WTC11 (cell line): ENCODE data around the gene SHKBP1. TPM values are rescaled to one million over a fixed set of nuclear protein-coding genes. Genes with fewer than 3 reads are reported as not detected.

Experiments used
- ATAC-seq: fragments of 200-7000 bp; cut with Tn5 transposase; 2 replicates; pipeline ENCODE4 v1.10.0; 2021; ENCODE audit warnings: mild to moderate bottlenecking, moderate library complexity
- CTCF ChIA-PET: fragments of 300-600 bp; sonication (Branson Sonifier 250); formaldehyde crosslinking; loops from one replicate; lab custom pipeline; 2021; ENCODE audit warnings: antibody characterized with exemption; lab: Charles Lee
- POLR2A ChIA-PET: fragments of 350-600 bp; sonication (Branson Sonifier 250); formaldehyde crosslinking; loops from one replicate; lab custom pipeline; 2021; ENCODE audit warnings: antibody characterized with exemption; lab: Charles Lee
- DNase-seq: peaks from one replicate; pipeline ENCODE4 v3.0.0; 2021; ENCODE audit warnings: low spot score
- H3K27ac Mint-ChIP-seq: 2 replicates; pipeline ENCODE4 v1.8.0; 2021; ENCODE audit warnings: mixed read lengths
- H3K27me3 Mint-ChIP-seq: 2 replicates; pipeline ENCODE4 v1.8.0; 2021; ENCODE audit warnings: low read depth, mild to moderate bottlenecking, moderate library complexity, mixed read lengths
- H3K36me3 Mint-ChIP-seq: 2 replicates; pipeline ENCODE4 v1.8.0; 2021; ENCODE audit warnings: mixed read lengths
- H3K4me1 Mint-ChIP-seq: 2 replicates; pipeline ENCODE4 v1.8.0; 2022; ENCODE audit warnings: mixed read lengths
- H3K4me3 Mint-ChIP-seq: 2 replicates; pipeline ENCODE4 v1.8.0; 2021; ENCODE audit warnings: mild to moderate bottlenecking, moderate library complexity, mixed read lengths
- H3K9me3 Mint-ChIP-seq: 2 replicates; pipeline ENCODE4 v1.8.0; 2021; ENCODE audit warnings: mixed read lengths
- ATF1 ChIP-seq: sonication (generic); formaldehyde crosslinking; IDR thresholded peaks from 2 replicates; pipeline ENCODE4 v1.8.1; 2023; ENCODE audit warnings: mild to moderate bottlenecking, moderate library complexity, missing genetic modification reagents
- ATF3 ChIP-seq: sonication (generic); formaldehyde crosslinking; conservative IDR thresholded peaks from 2 replicates; pipeline ENCODE4 v1.8.1; 2022; ENCODE audit warnings: mild to moderate bottlenecking, missing genetic modification reagents
- CREB1 ChIP-seq: sonication (generic); formaldehyde crosslinking; IDR thresholded peaks from 2 replicates; pipeline ENCODE4 v1.8.0; 2023; ENCODE audit warnings: mild to moderate bottlenecking, missing genetic modification reagents
- CREM ChIP-seq: sonication (generic); formaldehyde crosslinking; IDR thresholded peaks from 2 replicates; pipeline ENCODE4 v1.8.1; 2022; ENCODE audit warnings: mild to moderate bottlenecking, missing genetic modification reagents, moderate library complexity
- E2F4 ChIP-seq: sonication (generic); formaldehyde crosslinking; IDR thresholded peaks from 2 replicates; pipeline ENCODE4 v1.8.1; 2022; ENCODE audit warnings: low read depth, mild to moderate bottlenecking, moderate library complexity, missing genetic modification reagents, borderline replicate concordance
- GRHL2 ChIP-seq: fragments of 250-450 bp; sonication (Bioruptor Pico); IDR thresholded peaks from 2 replicates; pipeline ENCODE4 v1.8.0; 2022; ENCODE audit warnings: mild to moderate bottlenecking, moderate library complexity; ENCODE audit not compliant: insufficient replicate concordance, severe bottlenecking
- IRF1 ChIP-seq: sonication (generic); formaldehyde crosslinking; IDR thresholded peaks from 2 replicates; pipeline ENCODE4 v1.8.0; 2023; ENCODE audit warnings: missing genetic modification reagents
- NFYB ChIP-seq: sonication (generic); formaldehyde crosslinking; conservative IDR thresholded peaks from 2 replicates; pipeline ENCODE4 v1.8.0; 2022; ENCODE audit warnings: low read depth, missing genetic modification reagents
- NR2C2 ChIP-seq: sonication (generic); formaldehyde crosslinking; IDR thresholded peaks from 2 replicates; pipeline ENCODE4 v1.8.0; 2022; ENCODE audit warnings: mild to moderate bottlenecking, missing genetic modification reagents
- RELA ChIP-seq: sonication (generic); formaldehyde crosslinking; IDR thresholded peaks from 2 replicates; pipeline ENCODE4 v1.8.1; 2022; ENCODE audit warnings: missing genetic modification reagents, mild to moderate bottlenecking, borderline replicate concordance
- ZNF281 ChIP-seq: sonication (generic); formaldehyde crosslinking; IDR thresholded peaks from 2 replicates; pipeline ENCODE4 v1.8.0; 2023; ENCODE audit warnings: mild to moderate bottlenecking, missing genetic modification reagents
- ZNF425 ChIP-seq: fragments of 250-450 bp; sonication (Bioruptor Pico); conservative IDR thresholded peaks from 2 replicates; pipeline ENCODE4 v1.9.0; 2021; ENCODE audit warnings: mild to moderate bottlenecking
- total RNA-seq: library from RNA; stranded (reverse); gene quantifications from 3 replicates; pipeline ENCODE4 v1.2.3, GENCODE V29; 2021
- TF ChIP-seq, protein P1 (sequence below): sonication (generic); formaldehyde crosslinking; IDR thresholded peaks from 2 replicates; pipeline ENCODE4 v1.8.1; 2022; ENCODE audit warnings: missing genetic modification reagents, borderline replicate concordance
- TF ChIP-seq, protein P2 (sequence below): sonication (generic); formaldehyde crosslinking; IDR thresholded peaks from 2 replicates; pipeline ENCODE4 v1.8.1; 2023; ENCODE audit warnings: mild to moderate bottlenecking, missing genetic modification reagents, moderate library complexity
- TF ChIP-seq, protein P3 (sequence below): sonication (generic); formaldehyde crosslinking; IDR thresholded peaks from 2 replicates; pipeline ENCODE4 v1.8.1; 2023; ENCODE audit warnings: mild to moderate bottlenecking, missing genetic modification reagents

SHKBP1 gene
- total RNA-seq, 1 experiment from 2014 or later = 71.7 TPM

GRCh38 chr19:40596608-40597328 lies 20.1 kb downstream of the SHKBP1 start (continued):
- TF ChIP-seq CREB1 (CRISPR knock-in tag) (peak; percentile 32; the same call in 1 of the 2 replicates), NFYB (peak; percentile 57), ZNF281 (0 out of 2 replicates have a peak, but pooled peaks have one; percentile 22), NR2C2 (no peak), ATF3 (CRISPR knock-in tag) (no peak), CREM (CRISPR knock-in tag) (no peak; the same call in 1 of the 2 replicates), RELA (no peak), IRF1 (CRISPR knock-in tag) (0 out of 2 replicates have a peak, but pooled peaks have one; percentile 57), ZNF425 (no peak), GRHL2 (no peak), ATF1 (CRISPR knock-in tag) (no peak)
- TF ChIP-seq, protein P1, sequence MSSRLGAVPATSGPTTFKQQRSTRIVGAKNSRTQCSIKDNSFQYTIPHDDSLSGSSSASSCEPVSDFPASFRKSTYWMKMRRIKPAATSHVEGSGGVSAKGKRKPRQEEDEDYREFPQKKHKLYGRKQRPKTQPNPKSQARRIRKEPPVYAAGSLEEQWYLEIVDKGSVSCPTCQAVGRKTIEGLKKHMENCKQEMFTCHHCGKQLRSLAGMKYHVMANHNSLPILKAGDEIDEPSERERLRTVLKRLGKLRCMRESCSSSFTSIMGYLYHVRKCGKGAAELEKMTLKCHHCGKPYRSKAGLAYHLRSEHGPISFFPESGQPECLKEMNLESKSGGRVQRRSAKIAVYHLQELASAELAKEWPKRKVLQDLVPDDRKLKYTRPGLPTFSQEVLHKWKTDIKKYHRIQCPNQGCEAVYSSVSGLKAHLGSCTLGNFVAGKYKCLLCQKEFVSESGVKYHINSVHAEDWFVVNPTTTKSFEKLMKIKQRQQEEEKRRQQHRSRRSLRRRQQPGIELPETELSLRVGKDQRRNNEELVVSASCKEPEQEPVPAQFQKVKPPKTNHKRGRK (CRISPR knock-in tag) = no peak
- TF ChIP-seq, protein P2, sequence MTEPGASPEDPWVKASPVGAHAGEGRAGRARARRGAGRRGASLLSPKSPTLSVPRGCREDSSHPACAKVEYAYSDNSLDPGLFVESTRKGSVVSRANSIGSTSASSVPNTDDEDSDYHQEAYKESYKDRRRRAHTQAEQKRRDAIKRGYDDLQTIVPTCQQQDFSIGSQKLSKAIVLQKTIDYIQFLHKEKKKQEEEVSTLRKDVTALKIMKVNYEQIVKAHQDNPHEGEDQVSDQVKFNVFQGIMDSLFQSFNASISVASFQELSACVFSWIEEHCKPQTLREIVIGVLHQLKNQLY (CRISPR knock-in tag) = no peak
- TF ChIP-seq, all 79 proteins: peak for 22

GRCh38 chr19:40597329-40597838 lies 20.7 kb downstream of the SHKBP1 start:
- H3K36me3 Mint-ChIP-seq = no peaks in the 10 kb centered on the region
- TF ChIP-seq, protein P3, sequence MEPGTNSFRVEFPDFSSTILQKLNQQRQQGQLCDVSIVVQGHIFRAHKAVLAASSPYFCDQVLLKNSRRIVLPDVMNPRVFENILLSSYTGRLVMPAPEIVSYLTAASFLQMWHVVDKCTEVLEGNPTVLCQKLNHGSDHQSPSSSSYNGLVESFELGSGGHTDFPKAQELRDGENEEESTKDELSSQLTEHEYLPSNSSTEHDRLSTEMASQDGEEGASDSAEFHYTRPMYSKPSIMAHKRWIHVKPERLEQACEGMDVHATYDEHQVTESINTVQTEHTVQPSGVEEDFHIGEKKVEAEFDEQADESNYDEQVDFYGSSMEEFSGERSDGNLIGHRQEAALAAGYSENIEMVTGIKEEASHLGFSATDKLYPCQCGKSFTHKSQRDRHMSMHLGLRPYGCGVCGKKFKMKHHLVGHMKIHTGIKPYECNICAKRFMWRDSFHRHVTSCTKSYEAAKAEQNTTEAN = peak; percentile 12; the same call in 1 of the 2 replicates
- TF ChIP-seq E2F4 (CRISPR knock-in tag) = no peak
- no peak for ATAC-seq
- H3K27ac Mint-ChIP-seq = no peak overlapping the region
- no peaks in the 10 kb centered on the region for H3K9me3 Mint-ChIP-seq
- H3K4me3 Mint-ChIP-seq = peak overlapping the region; percentile 71
- peaks cover 78% of the 10 kb centered on the region for H3K27me3 Mint-ChIP-seq
- ChIA-PET CTCF (interaction anchor here (1.0 to 2.6 kb wide), 6 partner anchors 27 to 133 kb away, joined by 3 to 8 read pairs (median 6); no protein-coding TSS in a partner anchor), POLR2A (no interaction called here)
- peaks cover 35% of the 10 kb centered on the region for H3K4me1 Mint-ChIP-seq
- DNase-seq = no peak
